ENCODE results near the gene LAMB4.

The LAMB4 gene

GRCh38 chr7:108143658-108144420 is 13.7 kb upstream of the LAMB4 start:
- no peak for DNase-seq

GRCh38 chr7:108142675-108143259 is 12.6 kb upstream of the LAMB4 start:
- DNase-seq, result no peak

- no peak for DNase-seq
Measured at GRCh38 chr7:108142180-108142579, 12.0 kb upstream of the LAMB4 start.

- DNase-seq, result no peak
Measured at GRCh38 chr7:108140671-108141070, 10.5 kb upstream of the LAMB4 start.

- no peak for DNase-seq
Measured at GRCh38 chr7:108138911-108139310, 8.8 kb upstream of the LAMB4 start.

- no peak for DNase-seq
Measured at GRCh38 chr7:108137993-108138392, 7.8 kb upstream of the LAMB4 start.

GRCh38 chr7:108137040-108137439 is 6.9 kb upstream of the LAMB4 start:
- no peak for DNase-seq

GRCh38 chr7:108136191-108136688 is 6.1 kb upstream of the LAMB4 start:
- DNase-seq, result peak; percentile 71 to 83

- DNase-seq, result peak; percentile 60 to 75
Measured at GRCh38 chr7:108135446-108136190, 5.5 kb upstream of the LAMB4 start.

- DNase-seq, result no peak
Measured at GRCh38 chr7:108134486-108134885, 4.3 kb upstream of the LAMB4 start.

GRCh38 chr7:108132551-108133265 is 2.5 kb upstream of the LAMB4 start:
- no peak for DNase-seq

GRCh38 chr7:108129018-108129965 is 869 bp downstream of the LAMB4 start:
- DNase-seq, result no peak

GRCh38 chr7:108128514-108128913 is 1.6 kb downstream of the LAMB4 start:
- no peak for DNase-seq

- DNase-seq, result no peak
Measured at GRCh38 chr7:108127461-108127860, 2.7 kb downstream of the LAMB4 start.

GRCh38 chr7:108124820-108125219 is 5.3 kb downstream of the LAMB4 start:
- no peak for DNase-seq

GRCh38 chr7:108122181-108122580 is 8.0 kb downstream of the LAMB4 start:
- no peak for DNase-seq

GRCh38 chr7:108120933-108121332 is 9.2 kb downstream of the LAMB4 start:
- no peak for DNase-seq

GRCh38 chr7:108120196-108120595 is 10.0 kb downstream of the LAMB4 start:
- DNase-seq, result no peak

- no peak for DNase-seq
Measured at GRCh38 chr7:108118959-108119358, 11.2 kb downstream of the LAMB4 start.

- peak in 1 of 2 donors; percentile 16 for DNase-seq
Measured at GRCh38 chr7:108114117-108114841, 15.9 kb downstream of the LAMB4 start.

GRCh38 chr7:108112683-108113082 is 17.5 kb downstream of the LAMB4 start:
- DNase-seq, result no peak
